ENCODE data around the gene RBPJL. TPM values are rescaled to one million over a fixed set of nuclear protein-coding genes. Genes with fewer than 3 reads are reported as not detected.

The RBPJL gene
- total RNA-seq, 1 donor from 2014 or later = not detected

GRCh38 chr20:45338121-45339030 lies 31.7 kb downstream of the RBPJL start:
- ATAC-seq = no peak
- intact Hi-C loops (cut with micrococcal nuclease) = no loop called here
- no peak for DNase-seq

GRCh38 chr20:45339084-45339483 lies 32.4 kb downstream of the RBPJL start:
- DNase-seq = no peak
- no peak for ATAC-seq
- intact Hi-C loops (cut with micrococcal nuclease) = no loop called here

- DNase-seq (no peak), ATAC-seq (no peak)
- intact Hi-C loops (cut with micrococcal nuclease) = no loop called here
These were observed 33.2 kb downstream of the RBPJL start for GRCh38 chr20:45339799-45340198.

GRCh38 chr20:45340236-45340847 lies 33.7 kb downstream of the RBPJL start:
- DNase-seq = peak; percentile 66
- intact Hi-C loops (cut with micrococcal nuclease) = no loop called here
- ATAC-seq = peak; percentile 49

GRCh38 chr20:45340951-45341350 lies 34.3 kb downstream of the RBPJL start:
- ATAC-seq (no peak), DNase-seq (no peak)
- intact Hi-C loops (cut with micrococcal nuclease) = no loop called here

- ATAC-seq = peak; percentile 0
- intact Hi-C loops (cut with micrococcal nuclease) = no loop called here
- no peak for DNase-seq
These were observed 34.9 kb downstream of the RBPJL start for GRCh38 chr20:45341579-45341938.

GRCh38 chr20:45341939-45342854 lies 35.6 kb downstream of the RBPJL start:
- ATAC-seq (peak; percentile 79), DNase-seq (peak; percentile 82)
- intact Hi-C loops (cut with micrococcal nuclease) = no loop called here

GRCh38 chr20:45342855-45343531 lies 36.4 kb downstream of the RBPJL start:
- DNase-seq (no peak), ATAC-seq (peak; percentile 1)
- intact Hi-C loops (cut with micrococcal nuclease) = no loop called here

- DNase-seq (no peak), ATAC-seq (no peak)
- intact Hi-C loops (cut with micrococcal nuclease) = no loop called here
These were observed 37.0 kb downstream of the RBPJL start for GRCh38 chr20:45343532-45344167.

GRCh38 chr20:45344168-45344860 lies 37.7 kb downstream of the RBPJL start:
- ATAC-seq = peak; percentile 0
- intact Hi-C loops (cut with micrococcal nuclease) = no loop called here
- no peak for DNase-seq

GRCh38 chr20:45345104-45345936 lies 38.7 kb downstream of the RBPJL start:
- intact Hi-C loops (cut with micrococcal nuclease) = no loop called here
- peak; percentile 1 for ATAC-seq
- peak; percentile 50 for DNase-seq

GRCh38 chr20:45346291-45346718 lies 39.7 kb downstream of the RBPJL start:
- no peak for DNase-seq
- intact Hi-C loops (cut with micrococcal nuclease) = no loop called here
- no peak for ATAC-seq

- no peak for ATAC-seq
- intact Hi-C loops (cut with micrococcal nuclease) = no loop called here
- DNase-seq = no peak
These were observed 40.2 kb downstream of the RBPJL start for GRCh38 chr20:45346851-45347250.

GRCh38 chr20:45347297-45347935 lies 40.8 kb downstream of the RBPJL start:
- intact Hi-C loops (cut with micrococcal nuclease) = no loop called here
- DNase-seq (peak; percentile 54), ATAC-seq (peak; percentile 25)

- intact Hi-C loops (cut with micrococcal nuclease) = no loop called here
- ATAC-seq (peak; percentile 85), DNase-seq (peak; percentile 85)
These were observed 41.5 kb downstream of the RBPJL start, which contains the start of gene SDC4 for GRCh38 chr20:45347936-45348778. Gene SDC4, minus strand, starts transcription at chr20:45348424. Its CDS starts 40 bp downstream, at chr20:45348384.

- DNase-seq = no peak
- no peak for ATAC-seq
- intact Hi-C loops (cut with micrococcal nuclease) = no loop called here
These were observed 43.6 kb downstream of the RBPJL start for GRCh38 chr20:45350217-45350616.
